HG02571 (cell line): ENCODE measurements around the gene CHRNB1.

ENCODE experiments used
- ATAC-seq: cut with Tn5 transposase; IDR thresholded peaks from one replicate; pipeline ENCODE4 v1.9.1; 2021; ENCODE audit warnings: mild to moderate bottlenecking, moderate library complexity; ENCODE audit not compliant: unreplicated experiment

CHRNB1 gene, protein sequence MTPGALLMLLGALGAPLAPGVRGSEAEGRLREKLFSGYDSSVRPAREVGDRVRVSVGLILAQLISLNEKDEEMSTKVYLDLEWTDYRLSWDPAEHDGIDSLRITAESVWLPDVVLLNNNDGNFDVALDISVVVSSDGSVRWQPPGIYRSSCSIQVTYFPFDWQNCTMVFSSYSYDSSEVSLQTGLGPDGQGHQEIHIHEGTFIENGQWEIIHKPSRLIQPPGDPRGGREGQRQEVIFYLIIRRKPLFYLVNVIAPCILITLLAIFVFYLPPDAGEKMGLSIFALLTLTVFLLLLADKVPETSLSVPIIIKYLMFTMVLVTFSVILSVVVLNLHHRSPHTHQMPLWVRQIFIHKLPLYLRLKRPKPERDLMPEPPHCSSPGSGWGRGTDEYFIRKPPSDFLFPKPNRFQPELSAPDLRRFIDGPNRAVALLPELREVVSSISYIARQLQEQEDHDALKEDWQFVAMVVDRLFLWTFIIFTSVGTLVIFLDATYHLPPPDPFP

DNA sequence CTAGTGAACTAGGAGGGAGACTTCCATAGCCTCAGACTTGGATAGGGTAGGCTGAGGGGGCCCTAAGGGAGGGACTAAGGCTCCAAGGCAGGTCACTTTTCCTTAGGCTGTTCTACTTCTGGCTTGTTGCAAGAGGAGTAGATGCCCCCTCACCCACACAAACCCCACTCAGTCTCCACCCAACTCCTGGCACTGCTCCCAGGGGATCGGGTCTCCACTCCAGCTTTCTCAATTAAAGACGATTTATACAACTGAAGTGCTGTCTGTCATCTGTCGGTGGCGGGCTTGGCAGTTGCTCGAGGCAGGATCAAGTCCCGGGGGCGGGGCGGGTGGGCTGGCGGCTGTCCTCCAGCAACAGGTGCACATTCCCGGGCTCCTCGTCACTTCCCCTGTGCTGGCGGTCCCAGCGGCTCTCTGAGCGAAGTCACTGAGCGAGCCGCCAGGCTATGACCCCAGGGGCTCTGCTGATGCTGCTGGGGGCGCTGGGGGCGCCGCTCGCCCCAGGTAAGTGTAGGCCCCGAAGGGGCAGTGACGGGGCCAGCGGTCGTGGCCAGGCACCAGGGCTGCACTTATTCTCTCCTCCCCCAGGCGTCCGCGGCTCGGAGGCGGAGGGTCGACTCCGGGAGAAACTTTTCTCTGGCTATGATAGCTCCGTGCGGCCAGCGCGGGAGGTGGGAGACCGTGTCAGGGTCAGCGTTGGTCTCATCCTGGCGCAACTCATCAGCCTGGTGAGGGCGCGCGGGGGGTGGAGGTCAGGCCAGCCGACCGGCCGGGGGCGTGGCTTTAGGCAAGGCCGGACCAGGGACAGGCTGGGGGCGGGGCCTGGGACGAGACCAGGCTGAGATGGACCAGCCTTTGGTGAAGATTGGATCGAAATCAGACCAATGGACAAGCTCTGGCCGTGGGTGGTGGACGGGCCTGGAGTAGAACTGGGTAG is at the start of gene CHRNB1:
Gene CHRNB1 (plus strand): TSS at position 380 of the 937 bp plus-strand sequence. CDS start 67 bp downstream, at position 447.
- peak; percentile 68 for ATAC-seq

DNA sequence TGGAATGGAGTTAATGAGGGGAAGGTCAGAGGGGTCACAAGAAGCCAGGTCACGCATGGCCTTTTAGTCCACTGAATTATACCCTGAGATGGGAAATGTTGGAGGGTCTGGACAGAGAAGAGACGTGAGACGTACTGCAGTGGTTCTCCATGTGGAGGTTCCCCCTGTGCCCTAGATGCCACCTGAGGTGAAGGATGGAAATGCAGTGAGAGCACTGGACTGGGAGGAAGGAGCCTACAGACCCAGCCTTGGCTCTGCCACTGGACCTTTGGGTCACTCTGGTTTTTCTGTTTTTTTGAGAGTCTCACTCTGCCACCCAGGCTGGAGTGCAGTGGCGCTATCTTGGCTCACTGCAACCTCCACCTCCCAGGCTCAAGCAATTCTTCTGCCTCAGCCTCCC is 48.7 kb upstream of the CHRNB1 start:
- ATAC-seq = no peak

DNA sequence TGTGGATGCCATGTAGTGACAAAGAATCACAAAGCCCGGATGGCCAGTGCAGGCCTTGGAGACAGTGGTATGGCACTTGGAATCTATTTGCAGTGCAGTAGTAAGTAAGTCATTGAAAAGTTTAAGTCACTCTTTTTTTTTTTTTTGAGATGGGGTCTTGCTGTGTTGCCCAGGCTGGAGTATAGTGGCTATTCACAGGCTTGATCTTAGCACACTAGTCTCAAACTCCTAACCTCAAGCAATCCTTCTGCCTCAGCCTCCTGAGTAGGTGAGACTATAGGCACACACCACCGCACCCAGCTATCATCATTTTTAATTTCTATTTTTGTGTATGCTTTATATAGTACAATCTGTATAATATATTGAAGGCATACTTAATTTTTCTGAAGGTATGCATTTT is 46.2 kb upstream of the CHRNB1 start:
- ATAC-seq = no peak

DNA sequence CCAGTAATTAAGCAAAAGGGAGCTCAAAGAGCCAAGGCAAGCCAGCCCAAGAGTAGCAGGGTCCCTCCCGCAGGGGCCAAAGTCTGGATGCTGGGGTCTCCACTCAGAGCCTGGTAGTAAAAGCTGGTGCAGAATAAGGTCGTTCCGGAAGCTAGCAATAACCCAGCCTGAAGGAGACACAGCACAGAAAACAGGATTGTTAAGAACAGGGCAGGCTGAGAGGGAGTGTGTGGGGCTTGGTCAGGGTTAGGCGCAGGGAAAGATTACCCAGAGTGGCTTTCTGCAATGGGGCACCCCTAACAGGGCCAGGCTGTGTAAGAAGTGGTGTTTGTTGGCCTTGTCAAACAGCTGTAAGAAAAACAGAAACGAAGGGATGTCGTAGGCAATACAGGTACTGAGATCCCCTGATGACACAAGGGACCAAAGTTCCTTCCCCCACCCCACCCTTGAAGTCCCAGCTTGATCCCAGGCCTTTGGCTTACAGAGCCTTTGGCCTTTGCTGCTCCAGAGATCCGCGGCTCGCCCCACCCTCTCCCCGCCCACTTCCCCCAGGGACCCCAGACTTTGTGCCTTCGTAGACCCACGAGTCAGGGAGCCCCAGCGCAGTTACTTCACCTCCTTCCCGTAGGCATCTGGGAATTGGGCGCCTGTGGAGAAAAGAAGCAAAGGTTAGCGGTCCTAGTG is 41.7 kb upstream of the CHRNB1 start:
- no peak for ATAC-seq

DNA sequence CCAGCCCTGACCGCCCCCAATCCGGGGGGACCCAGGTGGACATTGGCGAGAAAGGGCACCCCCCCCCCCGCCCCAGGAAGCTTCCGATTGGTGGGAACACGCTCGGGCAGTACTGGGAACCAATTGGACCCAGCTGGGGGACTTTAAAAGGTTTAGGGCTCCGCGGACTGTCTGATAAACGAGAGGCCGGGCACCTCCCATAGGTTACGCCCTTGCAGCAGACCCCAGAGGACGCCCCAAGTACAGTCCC is 41.2 kb upstream of the CHRNB1 start:
- peak; percentile 3 for ATAC-seq

DNA sequence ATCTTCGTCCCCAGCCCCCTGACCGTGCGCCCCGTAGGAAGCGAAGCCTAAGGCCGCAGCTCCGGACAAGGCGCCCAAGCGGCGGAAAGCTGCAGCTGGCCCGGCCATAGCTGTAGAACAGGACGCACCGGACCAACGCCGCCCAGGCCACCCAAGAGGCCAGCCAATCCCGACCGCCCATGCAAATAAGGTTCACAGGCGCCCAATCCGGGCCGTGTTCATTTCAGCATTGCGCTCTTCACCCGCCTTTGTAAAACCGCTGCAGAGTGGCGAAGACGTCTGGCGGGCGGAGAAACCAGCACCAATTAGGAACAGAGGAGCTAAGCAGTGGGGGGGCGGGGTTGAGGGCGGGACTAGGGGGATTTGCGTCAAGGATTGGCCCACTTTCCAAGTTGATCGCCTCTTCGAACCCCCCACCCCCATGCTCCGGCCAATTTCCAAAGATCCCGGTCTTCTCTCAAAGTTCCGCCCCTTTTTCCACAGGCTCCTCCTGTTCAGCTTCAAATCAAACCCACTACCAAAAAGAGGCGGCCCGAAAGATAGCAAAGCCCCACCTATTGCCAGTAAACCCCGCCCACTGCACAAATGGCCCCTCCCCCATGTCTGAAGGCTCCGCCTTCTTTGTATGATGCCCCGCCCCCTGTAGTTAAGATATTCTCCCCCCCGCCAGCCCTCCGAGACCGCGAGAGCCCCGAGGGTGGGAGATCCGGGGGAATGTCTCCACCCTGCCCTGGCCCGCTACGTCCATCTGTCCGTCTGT is 40.7 kb upstream of the CHRNB1 start, which contains the start of gene TMEM256:
Gene TMEM256 (minus strand): TSS at position 121 of the 760 bp plus-strand sequence. CDS start 13 bp downstream, at position 108.
- peak; percentile 92 for ATAC-seq

DNA sequence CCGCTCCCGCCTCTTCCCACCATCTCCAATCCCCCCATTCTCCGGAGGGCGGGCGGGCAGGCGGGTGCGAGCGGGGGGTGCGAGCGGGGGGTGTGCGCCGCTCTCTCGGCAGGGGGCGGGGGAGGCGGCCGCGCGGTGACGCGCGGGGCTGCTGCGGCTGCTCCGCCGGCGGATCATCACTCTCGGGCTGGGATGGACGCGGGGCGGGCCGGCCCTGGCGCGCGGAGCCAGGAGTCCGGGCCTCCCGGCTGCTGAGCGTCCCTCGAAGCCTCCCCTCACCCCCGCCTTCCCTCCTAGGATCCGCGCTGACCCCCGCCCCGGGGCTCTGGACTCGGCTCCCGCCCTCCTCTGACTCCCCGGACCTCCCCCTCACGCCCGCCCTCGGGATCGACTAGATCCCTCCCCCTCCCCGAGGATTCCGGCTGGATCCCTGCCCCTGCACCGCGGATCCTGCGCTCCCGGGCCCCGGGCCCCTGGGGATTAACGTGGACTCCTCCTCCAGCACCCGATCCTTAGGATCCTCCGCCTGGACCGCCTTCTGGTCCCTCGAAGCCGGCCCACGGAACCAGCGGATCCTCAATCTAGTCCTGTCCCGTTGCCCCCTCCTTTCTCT is 40.0 kb upstream of the CHRNB1 start:
- no peak for ATAC-seq

DNA sequence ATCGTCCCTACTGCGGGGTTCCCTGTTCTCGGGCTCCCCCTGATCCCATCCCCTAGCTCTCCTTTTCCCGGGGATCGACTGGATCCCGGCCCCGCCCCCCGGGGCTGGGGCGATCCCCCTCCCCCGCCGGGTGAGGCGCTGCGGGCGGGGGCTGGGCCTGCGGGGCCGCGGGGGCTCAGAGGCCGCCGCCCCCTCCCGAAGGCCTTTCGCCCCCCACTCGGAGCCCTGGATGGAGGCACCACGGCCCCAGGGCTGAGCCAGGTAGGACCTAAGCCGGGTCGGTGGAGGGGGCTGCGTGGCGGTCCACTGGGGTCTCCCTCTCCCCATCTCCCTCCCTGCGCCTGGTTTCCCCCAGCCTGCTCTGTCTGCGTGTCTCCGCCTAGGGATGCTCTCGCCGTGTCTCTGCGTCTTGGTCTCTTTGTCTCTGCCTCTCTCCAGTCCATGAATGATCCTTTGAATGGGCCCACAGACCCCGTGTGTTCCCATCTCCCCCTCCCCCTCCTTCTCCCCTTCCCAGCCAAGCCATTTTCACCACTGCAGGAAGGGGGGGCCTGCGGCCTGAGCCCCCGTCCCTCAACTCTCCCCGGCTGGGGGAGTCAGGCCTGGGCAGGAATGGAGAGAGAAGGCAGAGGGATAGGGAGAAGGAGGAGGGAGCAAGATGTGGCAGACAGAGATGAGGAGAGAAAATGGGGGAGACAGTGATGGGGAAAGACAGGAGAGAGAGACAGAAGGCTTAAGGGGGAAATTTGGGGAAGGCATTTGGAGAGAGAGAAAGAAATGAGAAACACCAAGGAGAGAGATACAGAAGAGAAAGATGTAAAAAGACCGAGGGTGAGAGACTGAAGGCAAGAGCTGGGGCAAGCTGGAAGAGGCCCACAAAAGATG is 39.3 kb upstream of the CHRNB1 start:
- ATAC-seq = no peak

DNA sequence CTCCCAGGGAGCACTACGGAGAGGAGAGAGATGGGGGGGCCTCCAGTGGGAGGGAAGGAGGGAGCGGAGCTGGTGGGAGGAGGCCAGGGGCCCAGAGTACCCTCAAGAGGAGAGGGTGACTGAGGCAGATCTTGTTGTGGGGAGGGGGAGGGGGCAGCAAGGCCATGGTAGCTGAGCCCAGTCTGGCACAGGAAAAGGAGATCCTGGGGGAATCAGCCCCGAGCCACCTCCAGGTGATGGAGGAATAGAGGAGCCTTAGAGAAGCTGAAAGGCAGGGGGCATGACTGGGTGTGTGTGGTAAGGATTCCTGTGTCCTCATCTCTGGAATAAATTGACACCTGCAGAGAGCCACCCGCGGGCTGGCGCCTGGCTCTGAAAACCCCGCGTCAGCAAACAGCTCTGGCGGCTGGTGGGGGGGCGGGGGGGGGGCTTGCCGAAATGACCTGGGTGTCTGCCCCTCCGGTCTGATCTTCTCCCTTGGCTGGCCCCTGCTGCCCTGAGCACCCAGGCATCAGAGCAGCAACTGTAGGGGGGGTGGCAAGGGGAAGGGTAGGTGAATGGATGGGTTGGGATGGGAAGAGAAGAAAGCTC is 38.5 kb upstream of the CHRNB1 start:
- ATAC-seq = no peak

DNA sequence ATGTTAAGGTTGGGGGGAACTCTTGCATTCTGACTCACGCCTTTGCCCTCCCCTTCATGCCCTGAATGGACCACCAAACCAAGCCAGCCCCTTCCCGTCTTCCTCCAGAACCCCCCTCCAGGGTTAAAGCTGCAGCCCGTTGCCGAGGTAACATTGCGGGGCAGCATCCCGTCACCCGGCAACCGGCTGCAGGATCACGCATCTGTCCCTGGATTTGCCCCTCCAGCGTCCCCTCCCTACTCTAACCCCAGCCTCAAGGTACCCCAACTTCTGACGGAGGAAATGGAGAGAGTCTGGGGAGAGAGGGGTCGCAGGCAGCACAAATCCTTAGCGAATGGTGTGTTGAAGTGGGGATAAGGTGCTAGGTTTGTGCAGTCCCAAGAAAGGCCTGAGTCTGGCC is 37.8 kb upstream of the CHRNB1 start:
- no peak for ATAC-seq

DNA sequence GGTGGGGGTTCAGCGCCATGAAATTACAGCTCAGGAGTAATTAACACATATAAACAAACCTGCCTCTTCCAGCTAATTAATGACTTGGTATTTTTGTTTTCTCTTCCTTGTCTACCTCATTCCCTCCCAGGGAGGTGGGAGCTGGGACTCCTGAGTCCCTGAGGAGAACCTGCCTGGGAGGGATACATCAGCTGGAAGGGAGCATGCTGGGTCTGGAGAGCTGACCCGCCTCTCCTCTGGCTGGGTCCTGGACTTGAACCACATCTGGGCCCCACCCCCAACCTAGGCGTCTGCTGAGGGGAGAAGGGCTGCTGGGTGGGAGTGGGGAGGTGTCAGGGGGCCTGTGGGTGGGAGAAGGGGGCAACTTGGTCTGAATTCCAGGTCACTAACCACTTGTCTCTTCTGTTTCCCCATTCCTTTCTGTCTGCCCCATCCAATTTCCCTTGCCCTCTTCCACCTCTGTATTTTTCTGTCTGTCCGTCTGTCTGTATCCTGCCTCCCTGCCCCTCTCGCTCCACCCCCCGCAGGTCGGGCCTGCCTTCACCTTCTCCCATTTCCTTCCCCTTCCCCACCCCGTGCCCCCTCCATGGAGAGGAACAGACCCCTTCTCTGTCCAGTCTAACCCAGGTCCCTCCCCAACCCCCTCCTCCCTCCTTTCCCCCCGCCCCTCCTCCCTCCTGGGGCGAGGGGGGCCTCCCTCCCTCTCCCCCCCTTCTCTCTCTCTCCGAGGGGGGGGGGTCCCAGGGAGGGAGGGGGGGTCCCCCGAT is 37.2 kb upstream of the CHRNB1 start, which contains the start of gene NLGN2:
Gene NLGN2 (plus strand): TSS at position 361 of the 767 bp plus-strand sequence. CDS start 411 bp downstream, outside the sequence.
- no peak for ATAC-seq

DNA sequence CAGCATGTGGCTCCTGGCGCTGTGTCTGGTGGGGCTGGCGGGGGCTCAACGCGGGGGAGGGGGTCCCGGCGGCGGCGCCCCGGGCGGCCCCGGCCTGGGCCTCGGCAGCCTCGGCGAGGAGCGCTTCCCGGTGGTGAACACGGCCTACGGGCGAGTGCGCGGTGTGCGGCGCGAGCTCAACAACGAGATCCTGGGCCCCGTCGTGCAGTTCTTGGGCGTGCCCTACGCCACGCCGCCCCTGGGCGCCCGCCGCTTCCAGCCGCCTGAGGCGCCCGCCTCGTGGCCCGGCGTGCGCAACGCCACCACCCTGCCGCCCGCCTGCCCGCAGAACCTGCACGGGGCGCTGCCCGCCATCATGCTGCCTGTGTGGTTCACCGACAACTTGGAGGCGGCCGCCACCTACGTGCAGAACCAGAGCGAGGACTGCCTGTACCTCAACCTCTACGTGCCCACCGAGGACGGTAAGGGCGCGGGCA is 36.6 kb upstream of the CHRNB1 start:
- ATAC-seq = no peak

DNA sequence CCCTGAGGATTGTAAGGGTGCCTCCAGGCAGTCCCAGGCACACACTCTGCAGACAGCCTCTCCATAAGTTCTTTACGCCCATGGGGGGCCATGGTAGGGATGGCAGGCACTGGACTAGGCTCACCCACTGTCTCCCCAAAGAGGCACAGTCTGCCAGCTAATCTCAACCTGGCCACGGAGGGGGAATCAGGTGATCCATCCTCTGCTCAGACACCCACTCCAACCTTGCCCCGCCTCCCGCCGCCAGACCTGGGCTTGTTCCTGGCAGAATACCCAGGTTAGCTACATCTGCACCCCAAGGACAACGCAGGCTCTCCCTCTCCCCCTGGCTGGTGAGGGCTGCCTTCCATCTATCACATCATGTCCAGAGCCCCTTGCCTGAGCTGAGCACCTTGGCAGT is 36.0 kb upstream of the CHRNB1 start:
- no peak for ATAC-seq

DNA sequence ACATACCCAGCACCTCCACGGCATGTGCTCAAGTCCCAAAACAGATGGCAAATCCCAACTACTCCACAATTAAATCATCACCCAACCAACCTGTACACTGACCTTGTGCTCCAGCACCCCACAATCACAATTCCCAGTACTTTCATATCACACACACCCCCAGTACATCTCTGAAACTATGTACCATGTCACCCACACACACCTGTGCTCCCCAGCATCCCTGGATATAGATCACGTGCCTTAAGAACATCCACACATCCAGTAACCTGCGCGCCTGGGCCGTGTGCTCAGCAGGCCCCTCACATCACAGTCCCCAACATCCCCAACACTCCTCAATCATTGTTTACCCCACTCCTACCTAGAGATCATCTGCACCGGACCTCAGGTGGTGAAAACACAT is 35.1 kb upstream of the CHRNB1 start:
- no peak for ATAC-seq

DNA sequence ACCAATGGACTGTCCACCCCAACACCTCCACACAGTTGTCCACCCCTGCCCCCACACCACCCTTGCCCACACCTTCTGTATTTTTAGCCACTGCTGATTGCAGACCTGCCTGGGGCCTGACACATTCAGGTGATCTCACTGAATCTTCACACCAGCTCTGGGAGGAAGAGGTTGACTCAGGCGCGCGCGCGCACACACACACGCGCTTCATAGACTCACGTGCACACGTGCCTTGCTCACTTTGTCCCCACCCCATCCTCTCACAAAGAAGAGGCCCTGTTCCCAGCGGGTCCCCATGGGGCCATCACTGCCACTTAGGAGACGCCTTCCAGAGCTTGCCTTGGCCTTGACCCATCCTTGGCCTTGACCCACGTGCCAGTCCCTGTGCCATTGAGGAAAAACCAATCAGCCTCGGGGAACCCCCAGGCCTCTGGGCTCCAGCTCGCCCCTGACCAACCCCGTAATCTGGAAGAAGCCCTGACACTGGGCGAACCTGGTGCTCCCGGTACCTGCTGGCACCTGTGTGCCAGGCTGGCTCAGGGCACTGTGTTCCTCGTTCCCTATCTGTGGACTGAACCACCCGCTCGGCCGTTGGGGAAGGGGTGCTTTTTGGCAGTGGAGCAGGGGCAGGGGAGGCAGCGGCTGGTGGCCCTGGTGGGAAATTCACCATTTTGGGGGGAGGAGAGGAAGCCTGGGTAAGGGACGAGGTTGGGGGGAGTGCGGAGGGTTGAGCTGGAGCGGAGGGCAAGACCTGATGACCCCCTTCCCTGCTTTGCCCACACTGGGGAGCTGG is 34.0 kb upstream of the CHRNB1 start:
- no peak for ATAC-seq

DNA sequence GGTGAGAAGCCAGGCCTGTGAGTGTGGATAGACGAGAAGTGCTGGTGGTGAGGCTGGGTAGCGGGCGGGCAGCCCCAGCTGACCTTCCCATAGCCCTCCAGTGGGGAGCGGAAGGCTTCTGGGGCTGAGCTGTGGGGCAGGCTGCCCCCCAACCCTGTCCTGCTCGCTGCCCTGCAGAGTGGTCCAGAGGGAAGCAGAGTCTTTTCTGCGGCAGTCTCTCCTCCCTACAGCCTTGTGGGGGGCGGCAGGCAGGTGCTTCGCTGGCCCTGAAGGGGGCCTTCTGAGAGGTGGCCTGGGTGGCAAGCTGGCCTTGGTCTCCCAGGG is 33.5 kb upstream of the CHRNB1 start:
- ATAC-seq = no peak

DNA sequence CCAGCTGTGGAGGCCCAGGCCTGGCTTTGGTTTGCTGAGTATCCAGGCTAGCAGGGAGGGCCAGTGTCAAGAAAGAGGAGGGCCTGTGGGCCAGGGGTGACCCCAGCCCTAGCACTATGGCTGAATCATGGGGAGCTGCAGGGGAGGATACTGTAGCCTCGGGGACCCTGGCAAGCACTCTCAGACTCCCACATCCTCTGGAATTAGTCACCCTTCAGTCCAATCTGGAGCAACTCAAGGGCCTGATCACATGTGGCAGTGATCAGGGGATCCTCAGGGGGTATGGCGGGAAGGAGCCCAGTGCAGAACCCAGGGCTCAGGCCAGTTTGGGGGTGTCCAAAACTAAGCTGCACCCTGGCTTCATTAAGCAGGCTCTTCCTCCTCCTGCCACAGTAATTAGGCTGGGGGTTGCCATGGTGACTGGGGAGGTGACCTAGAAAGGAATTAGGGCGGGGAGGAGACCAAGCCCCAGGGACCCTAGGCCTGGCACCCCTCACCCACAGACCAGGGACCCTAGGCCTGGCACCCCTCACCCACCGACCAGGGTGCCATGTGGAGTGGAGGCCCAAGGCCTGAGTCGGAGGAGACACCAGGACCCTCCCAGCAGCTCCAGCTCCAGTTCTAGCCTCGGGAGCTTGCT is 31.4 kb upstream of the CHRNB1 start:
- ATAC-seq = no peak
